Retinal pigment epithelial cell (primary cell): ENCODE data around the gene IMP3.
A peak's percentile ranks its signal among the peaks of the same experiment; 100 is the strongest.

Source experiments
- DNase-seq: peaks from one replicate; pipeline ENCODE4 v3.0.0-alpha.2; 2010; ENCODE audit warnings: low read depth
- H3K4me3 ChIP-seq: 2 replicates; pipeline ENCODE4 v1.5.1; 2011; ENCODE audit warnings: mild to moderate bottlenecking, low read length, control low read depth, moderate library complexity
- CTCF ChIP-seq: conservative IDR thresholded peaks from 2 replicates; pipeline ENCODE4 v1.5.1; 2011; ENCODE audit warnings: low read depth, low read length, control low read depth, inconsistent platforms

IMP3 gene

GRCh38 chr15:75625542-75626347, 14.3 kb downstream of the IMP3 start, which contains the start of gene SNUPN:
TSS of gene SNUPN (minus strand) at chr15:75625725. CDS start at chr15:75621051, 4,674 bp downstream.
- DNase-seq: peak; percentile 61
- peak within 1 kb of the TSS; percentile 71 for H3K4me3 ChIP-seq
- no peak for TF ChIP-seq CTCF

GRCh38 chr15:75622505-75622904, 17.5 kb downstream of the IMP3 start:
- TF ChIP-seq CTCF: no peak

GRCh38 chr15:75620841-75621391, 19.1 kb downstream of the IMP3 start:
- no peak overlapping the region for H3K4me3 ChIP-seq
- DNase-seq: no peak
- TF ChIP-seq CTCF: no peak

More at GRCh38 chr15:75622505-75622904, 17.5 kb downstream of the IMP3 start:
- no peak overlapping the region for H3K4me3 ChIP-seq
- no peak for DNase-seq

- no peak for TF ChIP-seq CTCF
- H3K4me3 ChIP-seq: no peak overlapping the region
These were observed 19.8 kb downstream of the IMP3 start for GRCh38 chr15:75620058-75620820.

GRCh38 chr15:75616766-75617165, 23.3 kb downstream of the IMP3 start:
- TF ChIP-seq CTCF: no peak
- DNase-seq: no peak
- H3K4me3 ChIP-seq: no peak overlapping the region

More at GRCh38 chr15:75620058-75620820, 19.8 kb downstream of the IMP3 start:
- no peak for DNase-seq

GRCh38 chr15:75606711-75607699, 33.0 kb downstream of the IMP3 start:
- no peak overlapping the region for H3K4me3 ChIP-seq
- no peak for DNase-seq
- TF ChIP-seq CTCF: no peak
